Measurements from ENCODE around the gene CR1L. TPM values are rescaled to one million over a fixed set of nuclear protein-coding genes. Genes with fewer than 3 reads are reported as not detected.

The CR1L gene
- total and polyA plus RNA-seq, 2 of the 8 experiments (the other 6 are each of a cell fraction or from before 2014, with no cell fraction given): 0.39 TPM; not detected in 1

- H4K8ac ChIP-seq (ENCODE audit: extremely low read depth, insufficient read depth, low read length): no peak overlapping the region
- no peak overlapping the region for H3K18ac ChIP-seq (ENCODE audit: extremely low read depth, low read length)
- no peaks in the 10 kb centered on the region for H3K36me3 ChIP-seq (ENCODE audit: control insufficient read depth in 2 of 4, insufficient read depth in 4 of 4, low read length in 3 of 4)
- H2AK5ac ChIP-seq (ENCODE audit: low read depth, low read length): no peak overlapping the region
- no peaks in the 10 kb centered on the region; a peak in 1 of 4 replicates for H3K9me3 ChIP-seq (ENCODE audit: insufficient read depth in 2 of 2, low read depth in 1 of 2, low read length in 1 of 2)
- H2BK15ac ChIP-seq (ENCODE audit: low read length): no peak overlapping the region
- H3K27me3 ChIP-seq (replicated peaks in 1 of 4; ENCODE audit: control insufficient read depth in 3 of 4, extremely low read depth in 1 of 4, insufficient read depth in 3 of 4, low read length in 3 of 4): no peaks in the 10 kb centered on the region
- TF ChIP-seq CTBP2 (IDR thresholded peaks at IDR 0.05; ENCODE audit: borderline replicate concordance, insufficient read depth, insufficient read length, low read length): no peak
- no peak for TF ChIP-seq BACH1 (IDR thresholded peaks at IDR 0.05; ENCODE audit: low read length)
- no peak for TF ChIP-seq SIX5 (IDR thresholded peaks at IDR 0.05; ENCODE audit: low read depth, low read length)
- no peak for TF ChIP-seq HDAC2 (IDR thresholded peaks at IDR 0.05; ENCODE audit: borderline replicate concordance in 1 of 2, low read depth in 2 of 2, low read length in 2 of 2)
- no peak for TF ChIP-seq GTF2F1 (IDR thresholded peaks at IDR 0.05; ENCODE audit: borderline replicate concordance, low read depth, low read length)
- no peak for TF ChIP-seq CEBPB (IDR thresholded peaks at IDR 0.05; ENCODE audit: low read depth, low read length)
- no peak for TF ChIP-seq TAF1 (IDR thresholded peaks at IDR 0.05; ENCODE audit: low read depth, low read length)
- no peak for TF ChIP-seq ATF2 (IDR thresholded peaks at IDR 0.05; ENCODE audit: low read length)
- H3K4me1 ChIP-seq (replicated peaks in 1 of 4; ENCODE audit: control insufficient read depth in 3 of 4, insufficient read depth in 4 of 4, low read length in 3 of 4): no peaks in the 10 kb centered on the region; a peak in 1 of 7 replicates
- H4K91ac ChIP-seq (replicated peaks; ENCODE audit: insufficient read length, low read length): no peak overlapping the region
- H4K20me1 ChIP-seq (replicated peaks in 1 of 2; ENCODE audit: control insufficient read depth in 1 of 2, insufficient read depth in 2 of 2, low read length in 2 of 2): no peaks in the 10 kb centered on the region
- no peak overlapping the region for H3K9ac ChIP-seq (replicated peaks in 1 of 4; ENCODE audit: extremely low read depth in 1 of 4, low read depth in 3 of 4, low read length in 3 of 4)
- H2BK12ac ChIP-seq (ENCODE audit: low read depth, low read length): no peak overlapping the region
- no peak overlapping the region for H3K4me2 ChIP-seq (ENCODE audit: insufficient read depth in 1 of 2, low read depth in 2 of 2, low read length in 2 of 2)
- no peak overlapping the region for H3K56ac ChIP-seq (replicated peaks; ENCODE audit: insufficient read length, low read depth, low read length)
- H3K14ac ChIP-seq (ENCODE audit: insufficient read length): no peak overlapping the region
- DNase-seq (ENCODE audit: low read depth in 1 of 2, low spot score in 2 of 2) (no peak), FAIRE-seq (no peak)
- H3K4ac ChIP-seq (replicated peaks; ENCODE audit: insufficient read length, low read depth, low read length): no peak overlapping the region
- no peak overlapping the region for H4K5ac ChIP-seq (ENCODE audit: insufficient read length, low read depth, low read length)
- H2AFZ ChIP-seq (ENCODE audit: low read length): no peak overlapping the region
- H2BK5ac ChIP-seq (ENCODE audit: low read depth, low read length): no peak overlapping the region
- CTCF ChIA-PET (ENCODE audit: partially characterized antibody): no interaction called here
- no peak overlapping the region for H2BK120ac ChIP-seq (replicated peaks; ENCODE audit: low read depth, low read length)
- POLR2A ChIA-PET (ENCODE audit: partially characterized antibody): no interaction called here
- H3K27ac ChIP-seq (ENCODE audit: low read depth, low read length): no peak overlapping the region
- no peaks in the 10 kb centered on the region for H3K23me2 ChIP-seq (ENCODE audit: low read depth, low read length)
- H3K79me1 ChIP-seq (ENCODE audit: low read depth, low read length): no peaks in the 10 kb centered on the region
- 0 out of 2 replicates have a peak overlapping the region, but pooled peaks have one; percentile 43 for H2BK20ac ChIP-seq (ENCODE audit: low read length)
- H3K23ac ChIP-seq (ENCODE audit: insufficient read length): no peak overlapping the region
- 78% methylated on average over 9 of the region's 9 CpGs; no CpG with 5 or more reads in 1 of the 2 experiments for WGBS, 2 experiments (ENCODE audit: extremely low coverage in 1 of 2, insufficient coverage in 1 of 2, insufficient read length in 1 of 2, insufficient replicate concordance in 2 of 2, low coverage in 1 of 2, low lambda C conversion rate in 2 of 2, missing lambda C conversion rate in 1 of 2)
- no peak overlapping the region for H3K4me3 ChIP-seq (ENCODE audit: extremely low read depth in 1 of 4, insufficient read depth in 2 of 4, low read depth in 3 of 4, low read length in 4 of 4)
- no peaks in the 10 kb centered on the region for H3K79me2 ChIP-seq (ENCODE audit: control insufficient read depth in 1 of 2, insufficient read depth in 2 of 2, low read length in 2 of 2)
These were observed 624 bp upstream of the CR1L start for GRCh38 chr1:207644166-207644851.
